Effector CD8-positive, alpha-beta T cell (primary cell): ENCODE results near the gene PYCARD.
"Not testable (repeated sequence)": the region's sequence is repeated elsewhere in the genome, so short reads cannot be mapped to it uniquely, and the experiment has no call there.

Source experiments
- DNase-seq: peaks from one replicate; lab custom pipeline; 2025; lab: John Stamatoyannopoulos, UW

Gene PYCARD

DNA sequence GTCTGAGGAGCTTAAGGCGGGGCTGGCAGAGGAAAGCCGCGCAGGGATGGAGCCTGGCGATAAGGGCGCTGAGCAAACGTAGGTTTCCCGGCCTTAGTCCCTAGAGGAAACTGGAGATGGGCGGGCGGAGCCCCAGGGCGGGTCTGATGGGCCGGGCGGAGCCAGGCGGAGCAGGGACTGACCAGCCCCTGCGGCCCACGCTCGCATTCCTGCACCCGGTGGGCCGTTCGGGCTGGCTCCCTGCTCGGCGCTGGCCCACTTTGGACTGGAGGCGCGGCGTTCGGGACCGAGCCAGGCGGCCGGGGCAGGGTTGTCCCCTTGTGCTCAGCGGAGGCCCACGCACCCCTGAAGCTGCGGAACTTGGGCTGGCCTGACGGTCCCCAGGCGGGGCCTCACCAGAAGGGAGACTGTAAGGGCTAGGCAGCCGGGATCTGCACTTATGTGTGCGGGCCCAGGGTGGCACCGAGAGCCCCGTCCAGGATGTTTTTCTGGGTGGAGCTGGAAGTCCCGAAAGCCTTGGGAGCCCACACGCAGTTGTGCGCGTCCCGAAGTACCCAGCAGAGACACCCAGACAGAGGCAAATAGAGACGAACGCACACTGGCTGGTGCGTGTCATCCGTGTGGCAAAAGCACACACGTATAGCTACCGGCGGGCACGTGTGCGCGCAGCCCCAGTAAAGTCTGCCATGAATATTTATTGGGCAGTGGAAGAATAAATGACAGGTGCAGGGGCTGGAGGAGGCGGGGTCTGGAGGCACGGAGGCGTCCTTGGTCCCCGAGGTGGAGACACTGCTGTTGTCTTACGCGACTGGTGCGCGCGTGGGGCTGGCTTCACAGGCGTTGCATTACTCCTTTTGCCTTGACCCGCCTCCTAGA lies 13.0 kb upstream of the PYCARD start:
- no peak for DNase-seq

DNA sequence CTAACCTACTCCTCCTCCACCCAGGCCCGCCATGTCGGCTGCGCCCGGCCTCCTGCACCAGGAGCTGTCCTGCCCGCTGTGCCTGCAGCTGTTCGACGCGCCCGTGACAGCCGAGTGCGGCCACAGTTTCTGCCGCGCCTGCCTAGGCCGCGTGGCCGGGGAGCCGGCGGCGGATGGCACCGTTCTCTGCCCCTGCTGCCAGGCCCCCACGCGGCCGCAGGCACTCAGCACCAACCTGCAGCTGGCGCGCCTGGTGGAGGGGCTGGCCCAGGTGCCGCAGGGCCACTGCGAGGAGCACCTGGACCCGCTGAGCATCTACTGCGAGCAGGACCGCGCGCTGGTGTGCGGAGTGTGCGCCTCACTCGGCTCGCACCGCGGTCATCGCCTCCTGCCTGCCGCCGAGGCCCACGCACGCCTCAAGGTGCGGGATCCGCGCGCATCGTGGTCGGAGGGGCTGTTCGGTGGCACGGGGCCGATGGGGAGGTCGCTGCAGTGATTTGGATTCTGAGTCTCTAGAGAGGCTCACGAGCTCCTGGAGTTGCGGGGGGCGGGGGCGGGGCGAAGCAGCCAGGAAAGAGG lies 12.2 kb upstream of the PYCARD start:
- no peak for DNase-seq

DNA sequence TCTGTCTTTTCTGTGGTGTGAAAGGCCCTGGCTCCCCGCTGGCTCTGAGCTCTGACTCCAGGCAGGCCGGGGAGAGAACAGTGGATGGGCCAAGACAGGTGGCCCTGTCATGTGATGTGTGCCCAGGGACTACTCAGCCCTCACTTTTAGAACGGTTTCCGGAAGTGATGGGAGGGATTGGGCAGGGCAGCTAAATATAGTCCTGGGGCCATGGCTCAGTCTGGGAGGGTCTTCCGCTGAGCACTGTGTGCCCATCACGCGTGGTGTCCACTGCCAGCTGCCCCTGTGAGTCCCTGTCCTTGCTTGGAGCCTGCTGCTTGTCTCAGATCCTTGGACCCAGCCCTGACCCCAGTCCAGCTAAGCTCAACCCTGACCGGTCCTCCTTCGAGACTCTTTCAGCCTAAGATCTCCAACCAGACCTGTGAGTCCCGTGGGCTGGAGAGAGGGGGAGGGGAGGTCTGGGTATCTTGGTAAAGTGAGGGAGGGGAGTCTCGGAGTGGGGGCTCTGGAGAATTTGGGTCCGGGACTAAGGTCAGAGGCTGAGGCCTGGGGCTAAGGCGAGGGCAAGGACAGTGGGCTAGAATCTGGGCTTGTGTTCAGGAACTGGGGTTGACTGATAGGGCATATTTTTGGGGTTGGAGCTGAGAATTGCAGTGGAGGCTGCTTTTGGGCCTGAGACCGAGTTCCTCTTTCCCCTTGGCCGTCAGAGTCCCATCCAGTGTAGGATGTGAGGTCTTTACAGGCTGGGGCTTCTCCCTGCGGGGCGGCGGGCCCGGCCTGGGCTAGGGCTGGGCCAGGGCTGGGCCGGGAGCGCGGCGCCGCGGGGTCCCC lies 11.5 kb upstream of the PYCARD start, which contains the start of gene TRIM72:
TRIM72 (plus strand) TSS at position 243 of the 831 bp plus-strand sequence. CDS start 620 bp downstream, outside the sequence.
- no peak for DNase-seq

DNA sequence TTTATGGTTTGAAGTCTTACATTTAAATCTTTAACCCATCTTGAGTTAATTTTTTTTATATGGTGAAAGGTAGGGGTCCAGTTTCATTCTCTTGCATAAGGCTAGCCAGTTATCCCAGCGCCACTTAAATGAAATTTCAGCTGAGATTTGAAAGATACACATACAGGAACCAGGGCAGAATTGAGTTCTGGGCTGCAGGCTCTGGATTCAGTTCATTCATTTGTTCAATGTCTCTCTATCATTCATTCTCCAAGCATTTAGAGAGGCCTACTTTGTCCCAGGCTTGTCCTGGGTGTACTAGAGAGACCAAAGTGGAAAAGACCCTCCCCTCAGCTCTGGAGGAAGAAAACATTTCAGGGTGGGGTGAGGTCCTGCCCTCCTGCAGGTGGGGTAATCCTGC lies 10.8 kb upstream of the PYCARD start:
- DNase-seq, result no peak

DNA sequence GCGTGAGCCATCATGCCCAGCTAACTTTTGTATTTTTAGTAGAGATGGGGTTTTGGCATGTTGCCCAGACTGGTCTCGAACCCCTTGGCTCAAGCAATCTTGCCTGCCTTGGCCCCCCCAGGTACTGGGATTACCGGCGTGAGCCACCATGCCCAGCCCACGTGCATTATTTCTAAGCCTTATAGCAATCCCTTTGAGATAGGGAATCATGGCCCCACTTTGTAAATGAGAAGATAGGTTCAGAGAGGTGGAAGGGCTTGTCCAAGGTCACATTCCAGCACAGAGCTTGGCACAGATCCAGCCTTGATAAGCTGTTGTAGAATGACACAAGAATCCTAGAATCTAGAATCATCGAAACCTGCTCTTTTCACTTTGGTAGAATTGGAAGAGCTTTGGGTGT lies 4.2 kb upstream of the PYCARD start:
- DNase-seq, result no peak

DNA sequence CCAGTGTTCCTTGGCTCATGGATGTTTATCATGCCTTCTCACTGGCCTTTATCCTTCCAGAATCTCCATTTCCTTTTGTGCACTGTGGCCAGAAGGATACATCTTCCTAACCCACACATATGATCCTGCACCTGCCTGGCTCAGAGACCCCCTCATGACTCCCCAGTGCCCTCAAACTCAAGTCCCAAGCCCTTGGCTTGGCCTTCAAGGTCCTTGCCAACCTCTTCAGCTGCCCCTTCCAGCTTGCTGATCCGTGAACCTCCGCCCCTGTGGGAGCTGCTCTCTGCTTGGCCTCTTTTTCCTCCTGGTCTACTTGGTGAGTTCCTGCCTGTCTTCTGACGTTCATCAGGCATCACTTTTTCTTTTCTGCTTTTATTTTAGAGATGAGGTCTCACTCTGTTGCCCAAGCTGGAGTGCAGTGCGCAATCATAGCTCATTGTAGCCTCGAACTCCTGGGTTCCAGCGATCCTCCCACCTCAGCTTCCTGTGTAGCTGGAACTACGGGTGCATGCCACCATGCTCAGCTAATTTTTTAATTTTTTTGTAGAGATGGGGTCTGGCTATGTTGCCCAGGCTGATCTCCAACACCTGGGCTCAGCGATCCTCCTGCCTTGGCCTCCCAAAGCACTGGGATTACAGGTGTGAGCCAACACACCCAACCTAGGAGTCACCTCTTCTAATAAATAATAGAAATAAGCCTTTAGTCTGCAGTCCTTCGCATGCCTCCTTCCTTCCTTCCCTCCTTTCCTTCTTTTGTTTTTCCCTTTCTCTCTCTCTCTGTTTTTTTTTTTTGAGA lies 2.5 kb upstream of the PYCARD start:
- DNase-seq, result no peak

DNA sequence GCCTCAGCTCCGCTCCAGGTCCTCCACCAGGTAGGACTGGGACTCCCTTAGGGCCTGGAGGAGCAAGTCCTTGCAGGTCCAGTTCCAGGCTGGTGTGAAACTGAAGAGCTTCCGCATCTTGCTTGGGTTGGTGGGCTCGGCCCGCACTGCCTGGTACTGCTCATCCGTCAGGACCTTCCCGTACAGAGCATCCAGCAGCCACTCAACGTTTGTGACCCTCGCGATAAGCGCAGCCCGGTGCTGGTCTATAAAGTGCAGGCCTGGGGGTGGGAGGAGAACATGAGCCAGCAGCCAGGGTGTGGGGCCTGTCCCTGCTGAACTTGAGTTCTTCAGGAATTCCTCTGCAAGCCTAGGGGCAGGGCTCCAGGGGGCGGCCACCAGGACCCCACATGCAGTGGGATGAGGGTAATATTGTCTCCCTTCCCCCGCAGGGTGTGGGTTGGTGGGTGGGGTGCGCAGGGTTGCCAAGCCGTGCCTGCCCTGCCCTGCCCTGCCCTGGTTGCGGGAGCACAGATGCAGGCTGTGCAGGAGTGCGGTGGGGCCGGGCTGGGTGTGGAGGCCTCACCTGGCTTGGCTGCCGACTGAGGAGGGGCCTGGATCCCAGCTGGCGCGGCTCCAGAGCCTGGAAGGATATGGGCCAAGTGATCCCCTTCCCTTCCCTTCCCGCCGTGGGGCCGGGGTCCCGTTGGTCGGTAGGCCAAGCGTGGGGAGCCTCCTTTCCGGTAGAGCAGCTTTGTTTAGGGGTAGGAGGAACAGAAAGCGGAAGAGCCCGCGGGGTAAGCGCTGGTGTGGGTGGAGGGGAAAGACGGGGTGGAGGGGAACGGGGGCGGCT lies 762 bp downstream of the PYCARD start:
- DNase-seq, result peak; percentile 26

DNA sequence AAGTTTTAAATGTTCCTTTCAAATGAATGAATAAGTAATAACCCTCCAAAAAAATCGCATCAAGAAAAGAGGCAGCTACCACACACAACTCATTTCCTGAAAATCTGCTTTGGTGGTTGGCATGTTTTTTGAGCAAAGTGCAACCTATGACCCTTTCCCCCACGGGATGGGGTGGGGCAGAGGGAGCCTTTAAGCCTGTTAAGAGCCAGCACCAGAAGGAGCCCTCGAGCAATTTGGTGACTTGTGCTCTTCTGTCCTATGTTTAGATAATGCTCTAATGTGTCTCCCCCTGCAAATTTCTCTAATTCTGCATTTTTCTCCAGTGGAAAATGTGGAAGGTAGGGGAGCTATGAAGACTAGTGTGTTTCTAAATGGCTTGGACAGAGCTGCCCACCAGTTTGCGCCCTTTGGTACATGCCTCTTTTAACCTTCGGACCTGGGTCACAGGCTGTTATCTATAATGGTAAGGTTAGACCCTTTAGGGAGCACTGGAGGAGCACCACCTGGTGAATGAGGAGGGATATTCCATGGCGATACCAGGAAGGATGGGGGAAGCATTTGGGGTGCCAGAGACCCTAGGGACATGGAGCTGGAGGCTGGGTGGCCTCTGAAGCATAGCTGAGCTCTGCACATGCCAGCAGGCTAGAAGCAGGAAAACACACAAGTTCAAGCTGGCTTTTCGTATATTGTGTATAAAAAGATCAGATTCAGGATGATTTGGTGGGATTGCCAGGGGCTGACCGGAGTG lies 1.6 kb downstream of the PYCARD start:
- no peak for DNase-seq

DNA sequence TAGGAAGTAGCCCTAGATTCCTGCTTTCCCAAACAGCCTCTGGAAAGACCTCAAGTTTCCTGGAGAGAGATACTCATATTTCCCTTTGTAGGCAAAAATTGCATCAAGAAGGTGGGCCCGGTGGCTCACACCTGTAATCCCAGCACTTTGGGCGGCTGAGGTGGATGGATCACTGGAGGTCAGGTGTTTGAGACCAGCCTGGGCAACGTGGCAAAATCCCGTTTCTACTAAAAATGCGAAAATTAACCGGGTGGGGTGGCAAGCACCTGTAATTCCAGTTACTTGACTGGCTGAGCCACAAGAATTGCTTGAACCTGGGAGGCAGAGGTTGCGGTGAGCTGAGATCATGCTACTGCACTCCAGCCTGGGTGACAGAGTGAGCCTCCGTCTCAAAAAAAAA lies 2.4 kb downstream of the PYCARD start:
- not testable (repeated sequence) for DNase-seq

DNA sequence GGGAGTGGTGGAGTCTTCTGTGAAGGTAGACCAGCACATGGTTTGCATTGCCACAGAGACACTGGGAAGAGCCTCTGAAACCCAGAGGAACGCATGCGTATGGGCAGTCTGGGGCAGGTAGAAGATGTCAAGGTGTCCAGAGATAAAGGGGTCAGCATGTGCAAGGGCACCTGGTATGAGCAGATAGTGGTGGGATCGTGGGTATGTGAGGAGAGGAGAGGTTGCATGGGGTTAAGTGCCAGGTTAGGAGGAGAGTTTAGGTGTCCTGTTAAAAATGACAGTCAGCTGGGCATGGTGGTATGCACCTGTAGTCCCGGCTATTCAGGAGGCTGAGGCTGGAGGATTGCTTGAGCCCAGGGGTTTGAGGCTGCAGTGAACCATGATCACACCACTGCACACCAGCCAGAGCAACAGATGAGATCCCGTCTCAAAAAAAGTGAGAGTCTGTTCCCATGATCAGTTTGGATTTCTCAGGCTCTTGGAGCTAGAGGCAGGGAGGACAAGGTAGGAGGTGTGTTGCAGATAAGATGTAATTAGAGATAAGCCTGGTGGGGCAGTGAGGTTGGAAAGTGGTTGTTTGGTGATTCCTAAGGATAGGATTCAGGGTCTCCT lies 3.0 kb downstream of the PYCARD start:
- no peak for DNase-seq

DNA sequence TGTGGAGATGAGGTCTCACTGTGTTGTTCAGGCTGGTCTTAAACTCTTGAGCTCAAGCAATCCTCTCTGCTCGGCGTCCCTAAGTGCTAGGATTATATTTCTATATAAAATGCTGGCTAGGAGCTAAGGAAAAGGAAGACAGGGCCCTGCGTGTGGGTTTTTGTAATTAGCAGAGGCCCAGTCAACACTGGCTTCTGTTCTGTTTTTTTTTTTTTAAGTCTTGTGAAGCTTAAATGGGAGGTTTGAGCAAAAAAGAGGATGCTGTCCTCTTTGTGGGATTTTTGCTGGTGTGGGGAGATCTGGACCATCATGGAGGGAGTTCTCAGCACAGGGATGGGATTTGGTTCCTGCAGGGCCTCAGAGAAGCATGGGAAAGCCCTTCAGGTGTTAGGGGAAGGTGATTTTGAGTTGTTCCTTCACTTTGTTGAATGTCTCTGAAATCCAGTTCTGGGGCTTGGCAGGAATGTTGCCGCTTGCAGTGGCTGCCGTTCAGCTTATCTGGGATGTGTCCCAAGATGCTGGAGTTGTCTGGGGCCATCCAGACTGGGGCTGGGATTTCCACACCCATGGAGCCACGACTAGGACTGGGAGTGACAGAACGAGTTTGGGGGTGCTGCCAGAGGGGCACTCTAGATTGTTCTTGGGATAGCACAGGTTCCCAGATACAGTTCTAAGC lies 4.2 kb downstream of the PYCARD start:
- DNase-seq, result no peak

DNA sequence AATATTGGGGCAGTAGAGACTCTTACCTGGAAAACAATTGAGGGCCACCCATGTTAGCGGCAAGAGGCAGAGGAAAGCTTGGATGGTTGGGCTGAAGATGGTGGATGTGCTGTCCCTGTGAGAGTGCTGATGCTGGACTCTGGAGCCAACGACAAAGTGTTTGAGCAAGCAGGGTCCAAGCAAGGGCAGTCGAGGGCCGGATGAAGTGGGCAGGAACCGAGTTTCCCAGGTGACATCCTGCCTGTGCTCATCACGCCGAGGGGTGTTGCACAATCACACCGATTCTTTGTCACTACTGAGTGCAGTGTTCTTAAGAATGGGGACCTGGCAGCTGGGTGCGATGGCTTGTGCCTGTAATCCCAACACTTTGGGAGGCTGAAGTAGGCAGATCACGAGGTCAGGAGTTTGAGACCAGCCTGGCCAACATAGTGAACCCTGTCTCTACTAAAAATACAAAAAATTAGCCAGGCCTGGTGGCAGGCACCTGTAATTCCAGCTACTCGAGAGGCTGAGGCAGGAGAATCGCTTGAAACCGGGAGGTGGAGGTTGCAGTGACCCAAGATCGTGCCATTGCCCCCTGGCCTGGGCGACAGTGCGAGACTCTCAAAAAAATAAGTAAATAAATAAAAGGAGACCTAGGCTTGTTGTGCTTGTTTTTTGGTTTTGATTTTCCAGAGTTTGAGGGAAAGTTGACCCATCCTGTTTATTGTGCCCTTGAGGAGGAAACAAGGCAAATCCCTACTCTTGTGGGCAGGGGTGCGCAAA lies 6.1 kb downstream of the PYCARD start:
- DNase-seq, result no peak

DNA sequence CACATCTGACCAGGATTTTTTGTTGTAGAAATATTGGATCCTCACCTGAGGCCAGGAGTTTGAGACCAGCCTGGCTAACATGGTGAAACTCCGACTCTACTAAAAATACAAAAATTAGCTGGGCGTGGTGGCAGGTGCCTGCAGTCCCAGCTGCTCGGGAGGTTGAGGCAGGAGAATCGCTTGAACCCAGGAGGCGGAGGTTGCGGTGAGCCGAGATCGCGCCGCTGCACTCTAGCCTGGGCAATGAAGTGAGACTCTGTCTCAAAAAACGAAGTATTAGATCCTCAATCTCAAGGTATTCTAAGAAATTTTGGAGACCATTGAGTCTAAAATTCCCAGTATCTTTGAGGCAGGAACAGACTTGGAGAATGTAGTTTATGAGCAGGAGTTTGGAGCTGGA lies 6.7 kb downstream of the PYCARD start:
- not testable (repeated sequence) for DNase-seq

DNA sequence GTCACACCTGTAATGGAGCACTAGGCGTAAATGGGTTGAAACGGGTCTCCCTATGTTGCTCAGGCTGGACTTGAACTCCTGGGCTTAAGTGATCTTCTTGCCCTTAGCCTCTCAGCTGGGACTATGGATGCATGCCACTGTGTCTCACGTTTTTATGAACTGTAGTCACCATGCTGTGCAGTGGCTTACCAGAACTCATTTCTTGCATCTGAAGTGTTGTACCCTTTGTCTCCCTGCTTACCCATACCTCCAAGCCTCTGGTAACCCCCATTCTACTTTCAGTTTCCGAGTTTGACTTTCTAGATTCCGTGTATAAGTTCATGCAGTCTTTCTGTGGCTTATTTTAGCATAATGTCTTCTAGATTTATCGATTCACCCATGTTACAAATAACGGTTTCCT lies 7.7 kb downstream of the PYCARD start:
- no peak for DNase-seq

DNA sequence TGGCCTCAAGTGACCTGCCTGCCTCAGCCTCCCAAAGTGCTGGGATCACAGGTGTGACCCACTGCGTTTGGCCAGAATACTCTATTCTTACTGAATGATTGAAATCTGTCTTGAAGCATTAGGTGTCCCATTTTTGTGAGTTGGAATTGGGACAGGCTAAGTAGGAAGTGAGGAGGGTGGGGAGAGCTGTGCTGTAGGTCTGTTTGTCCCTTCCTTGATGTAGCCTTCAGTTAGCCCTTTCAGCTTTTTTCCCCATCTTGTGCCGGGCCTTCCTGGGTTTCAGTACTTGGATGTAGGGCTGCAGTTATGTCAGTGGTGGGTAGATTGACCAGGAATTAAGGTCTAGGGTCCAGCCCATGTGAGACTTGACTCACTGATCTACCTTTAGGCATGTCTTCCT lies 8.7 kb downstream of the PYCARD start:
- no peak for DNase-seq

DNA sequence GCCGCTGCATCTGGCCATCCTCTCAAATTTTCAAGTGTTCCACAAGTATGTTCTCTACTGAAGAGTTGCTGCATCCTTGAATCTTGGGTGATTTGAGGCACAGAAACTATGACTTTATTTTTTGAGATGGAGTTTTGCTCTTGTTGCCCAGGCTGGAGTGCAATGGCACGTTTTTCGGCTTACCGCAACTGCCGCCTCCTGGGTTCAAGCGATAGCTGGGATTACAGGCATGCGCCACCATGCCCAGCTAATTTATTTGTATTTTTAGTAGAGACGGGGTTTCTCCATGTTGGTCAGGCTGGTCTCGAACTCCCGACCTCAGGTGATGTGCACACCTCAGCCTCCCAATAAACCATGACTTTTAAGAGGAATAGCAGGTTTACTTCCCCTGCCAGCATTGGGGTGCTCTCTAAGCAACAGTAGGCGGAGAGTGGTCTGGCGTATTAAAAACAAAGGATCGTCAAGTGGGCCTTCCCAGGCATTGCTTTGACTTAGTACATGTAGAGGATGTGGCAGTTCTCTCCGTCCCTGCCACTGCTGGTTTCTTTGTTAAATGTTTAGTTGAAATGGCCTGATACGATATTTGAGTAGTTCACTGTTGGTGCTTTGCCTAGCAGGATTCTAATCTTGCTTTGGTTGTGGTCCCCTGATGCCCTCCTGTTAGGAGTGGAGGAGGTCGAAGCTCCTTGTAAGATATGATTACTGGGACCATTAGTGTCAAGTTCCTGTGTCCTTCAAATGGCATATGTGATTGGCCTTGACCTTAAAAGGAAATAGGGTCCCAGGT lies 9.5 kb downstream of the PYCARD start:
- DNase-seq, result no peak

DNA sequence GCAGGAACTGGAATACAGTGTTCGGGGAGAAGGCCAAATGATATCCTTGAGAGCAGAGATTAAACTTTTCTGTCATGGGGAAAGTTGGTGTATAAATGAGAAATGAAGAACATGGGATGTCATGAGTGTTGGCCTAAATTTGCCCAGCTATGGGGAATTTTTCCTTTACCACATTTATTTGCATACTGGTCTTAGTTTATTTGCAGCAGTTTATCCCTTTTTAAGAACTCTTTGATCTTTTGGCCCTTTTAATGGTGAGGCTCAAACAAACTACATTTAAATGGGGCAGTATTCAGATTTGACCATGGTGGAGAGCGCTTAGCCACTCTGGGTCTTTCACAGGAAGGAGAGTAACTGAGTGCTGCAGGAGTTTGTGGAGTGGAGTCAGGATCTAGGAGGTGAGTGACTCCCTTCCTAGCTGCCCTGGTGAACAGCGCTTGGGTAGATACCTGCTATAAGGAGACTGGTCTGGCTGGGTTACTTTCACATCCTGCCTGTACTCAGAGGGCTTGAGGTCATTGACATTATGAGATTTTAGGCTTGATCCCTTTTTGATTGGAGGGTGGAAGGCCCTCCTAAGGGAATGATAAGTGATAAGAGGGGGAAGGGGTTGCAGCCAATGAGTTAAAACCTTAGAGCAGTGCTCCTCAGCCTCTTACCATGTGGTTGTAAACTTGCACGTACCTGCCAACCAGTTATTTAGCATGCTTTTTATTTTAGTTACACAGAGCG lies 10.7 kb downstream of the PYCARD start:
- DNase-seq, result no peak
